Ishikawa (cell line): ENCODE results near the gene EFNA2.
A peak's percentile ranks its signal among the peaks of the same experiment; 100 is the strongest.

Experiments used
- CEBPB ChIP-seq: IDR thresholded peaks from 2 replicates; pipeline ENCODE4 v1.6.1; 2012
- CREB1 ChIP-seq: IDR thresholded peaks from 2 replicates; pipeline ENCODE4 v1.6.1; 2012; ENCODE audit warnings: low read depth
- EGR1 ChIP-seq: IDR thresholded peaks from 2 replicates; pipeline ENCODE4 v1.6.1; 2012
- EP300 ChIP-seq: IDR thresholded peaks from 2 replicates; pipeline ENCODE4 v1.6.1; 2012; ENCODE audit warnings: borderline replicate concordance
- FOXM1 ChIP-seq: IDR thresholded peaks from 2 replicates; pipeline ENCODE4 v1.6.1; 2012; ENCODE audit warnings: low read depth, borderline replicate concordance
- NFIC ChIP-seq: IDR thresholded peaks from 2 replicates; pipeline ENCODE4 v1.6.1; 2012
- RAD21 ChIP-seq: IDR thresholded peaks from 2 replicates; pipeline ENCODE4 v1.6.1; 2012; ENCODE audit warnings: low read depth
- TAF1 ChIP-seq: IDR thresholded peaks from 2 replicates; pipeline ENCODE4 v1.6.1; 2012; ENCODE audit warnings: low read depth, mild to moderate bottlenecking
- TCF12 ChIP-seq: IDR thresholded peaks from 2 replicates; pipeline ENCODE4 v1.6.1; 2012; ENCODE audit warnings: low read depth
- TEAD4 ChIP-seq: IDR thresholded peaks from 2 replicates; pipeline ENCODE4 v1.6.1; 2012
- YY1 ChIP-seq: IDR thresholded peaks from 2 replicates; pipeline ENCODE4 v1.6.1; 2012; ENCODE audit warnings: low read depth
- ZBTB7A ChIP-seq: IDR thresholded peaks from 2 replicates; pipeline ENCODE4 v1.6.1; 2012; ENCODE audit warnings: low read depth
- TF ChIP-seq, protein P1 (sequence below): IDR thresholded peaks from 2 replicates; pipeline ENCODE4 v1.6.1; 2012; ENCODE audit warnings: low read depth, mild to moderate bottlenecking
- TF ChIP-seq, protein P2 (sequence below): IDR thresholded peaks from 2 replicates; pipeline ENCODE4 v1.6.1; 2012
- TF ChIP-seq, protein P3 (sequence below): IDR thresholded peaks from 2 replicates; pipeline ENCODE4 v1.6.1; 2012

EFNA2 gene

DNA sequence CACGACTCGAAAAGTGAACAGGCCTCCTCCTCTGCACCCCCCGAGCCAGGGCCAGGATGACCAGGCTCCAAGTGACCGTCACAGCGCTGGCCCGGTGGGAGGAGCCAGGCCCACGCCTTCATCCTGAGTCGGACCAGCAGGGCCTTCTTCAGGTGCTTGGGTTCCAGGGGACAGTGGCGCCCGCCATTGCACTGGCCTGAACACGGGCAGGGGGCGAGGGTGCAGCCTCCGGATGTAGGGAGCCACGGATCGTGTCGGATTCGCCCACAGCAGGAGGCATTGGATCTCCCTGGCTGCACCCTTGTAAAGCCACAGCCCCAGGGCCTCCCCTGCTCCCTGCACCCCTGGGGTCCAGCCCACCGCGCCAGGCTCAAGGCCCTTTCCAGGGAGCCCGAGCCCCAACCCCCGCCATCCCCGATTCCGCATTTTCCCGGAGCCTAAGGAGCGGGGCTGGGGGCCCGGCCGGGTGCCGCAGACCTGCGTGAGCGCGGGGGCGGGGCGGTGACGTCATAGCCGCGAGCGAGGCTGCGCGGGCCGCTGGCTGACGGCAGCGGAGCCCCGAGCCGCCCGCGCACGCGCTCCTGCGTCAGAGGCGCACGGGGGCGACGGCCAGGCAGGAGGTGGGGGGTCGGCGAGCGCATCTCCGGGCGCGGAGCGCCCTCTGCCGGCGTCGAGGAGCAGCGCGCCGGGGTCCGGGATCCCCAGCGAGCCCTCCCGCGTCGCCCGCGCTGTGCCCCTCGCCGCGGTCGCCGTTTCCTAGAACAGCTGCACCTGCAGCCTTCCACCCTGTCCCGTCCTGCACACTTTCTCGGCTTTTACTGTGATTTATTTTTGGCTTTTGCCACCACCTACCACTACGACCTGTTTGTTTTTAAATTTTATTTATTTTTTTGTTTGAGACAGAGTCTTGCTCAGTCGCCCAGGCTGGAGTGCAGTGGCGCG, 45.6 kb upstream of the EFNA2 start:
- TF ChIP-seq CREB1, result peak; percentile 85
- peak; percentile 40; the same call in 1 of the 2 replicates for TF ChIP-seq TCF12
- TF ChIP-seq CEBPB, result no peak
- peak; percentile 94 for TF ChIP-seq ZBTB7A
- TF ChIP-seq FOXM1, result no peak
- peak; percentile 78 for TF ChIP-seq EGR1
- no peak for TF ChIP-seq NFIC
- TF ChIP-seq EP300, result no peak
- TF ChIP-seq YY1, result no peak
- TF ChIP-seq, protein P1, sequence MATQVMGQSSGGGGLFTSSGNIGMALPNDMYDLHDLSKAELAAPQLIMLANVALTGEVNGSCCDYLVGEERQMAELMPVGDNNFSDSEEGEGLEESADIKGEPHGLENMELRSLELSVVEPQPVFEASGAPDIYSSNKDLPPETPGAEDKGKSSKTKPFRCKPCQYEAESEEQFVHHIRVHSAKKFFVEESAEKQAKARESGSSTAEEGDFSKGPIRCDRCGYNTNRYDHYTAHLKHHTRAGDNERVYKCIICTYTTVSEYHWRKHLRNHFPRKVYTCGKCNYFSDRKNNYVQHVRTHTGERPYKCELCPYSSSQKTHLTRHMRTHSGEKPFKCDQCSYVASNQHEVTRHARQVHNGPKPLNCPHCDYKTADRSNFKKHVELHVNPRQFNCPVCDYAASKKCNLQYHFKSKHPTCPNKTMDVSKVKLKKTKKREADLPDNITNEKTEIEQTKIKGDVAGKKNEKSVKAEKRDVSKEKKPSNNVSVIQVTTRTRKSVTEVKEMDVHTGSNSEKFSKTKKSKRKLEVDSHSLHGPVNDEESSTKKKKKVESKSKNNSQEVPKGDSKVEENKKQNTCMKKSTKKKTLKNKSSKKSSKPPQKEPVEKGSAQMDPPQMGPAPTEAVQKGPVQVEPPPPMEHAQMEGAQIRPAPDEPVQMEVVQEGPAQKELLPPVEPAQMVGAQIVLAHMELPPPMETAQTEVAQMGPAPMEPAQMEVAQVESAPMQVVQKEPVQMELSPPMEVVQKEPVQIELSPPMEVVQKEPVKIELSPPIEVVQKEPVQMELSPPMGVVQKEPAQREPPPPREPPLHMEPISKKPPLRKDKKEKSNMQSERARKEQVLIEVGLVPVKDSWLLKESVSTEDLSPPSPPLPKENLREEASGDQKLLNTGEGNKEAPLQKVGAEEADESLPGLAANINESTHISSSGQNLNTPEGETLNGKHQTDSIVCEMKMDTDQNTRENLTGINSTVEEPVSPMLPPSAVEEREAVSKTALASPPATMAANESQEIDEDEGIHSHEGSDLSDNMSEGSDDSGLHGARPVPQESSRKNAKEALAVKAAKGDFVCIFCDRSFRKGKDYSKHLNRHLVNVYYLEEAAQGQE, result no peak
- TF ChIP-seq TEAD4, result no peak
- TF ChIP-seq, protein P2, sequence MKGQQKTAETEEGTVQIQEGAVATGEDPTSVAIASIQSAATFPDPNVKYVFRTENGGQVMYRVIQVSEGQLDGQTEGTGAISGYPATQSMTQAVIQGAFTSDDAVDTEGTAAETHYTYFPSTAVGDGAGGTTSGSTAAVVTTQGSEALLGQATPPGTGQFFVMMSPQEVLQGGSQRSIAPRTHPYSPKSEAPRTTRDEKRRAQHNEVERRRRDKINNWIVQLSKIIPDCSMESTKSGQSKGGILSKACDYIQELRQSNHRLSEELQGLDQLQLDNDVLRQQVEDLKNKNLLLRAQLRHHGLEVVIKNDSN, result no peak
- TF ChIP-seq, protein P3, sequence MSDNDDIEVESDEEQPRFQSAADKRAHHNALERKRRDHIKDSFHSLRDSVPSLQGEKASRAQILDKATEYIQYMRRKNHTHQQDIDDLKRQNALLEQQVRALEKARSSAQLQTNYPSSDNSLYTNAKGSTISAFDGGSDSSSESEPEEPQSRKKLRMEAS, result peak; percentile 41; the same call in 1 of the 2 replicates
- peak; percentile 76; the same call in 1 of the 2 replicates for TF ChIP-seq RAD21
- TF ChIP-seq TAF1, result peak; percentile 25; the same call in 1 of the 2 replicates

DNA sequence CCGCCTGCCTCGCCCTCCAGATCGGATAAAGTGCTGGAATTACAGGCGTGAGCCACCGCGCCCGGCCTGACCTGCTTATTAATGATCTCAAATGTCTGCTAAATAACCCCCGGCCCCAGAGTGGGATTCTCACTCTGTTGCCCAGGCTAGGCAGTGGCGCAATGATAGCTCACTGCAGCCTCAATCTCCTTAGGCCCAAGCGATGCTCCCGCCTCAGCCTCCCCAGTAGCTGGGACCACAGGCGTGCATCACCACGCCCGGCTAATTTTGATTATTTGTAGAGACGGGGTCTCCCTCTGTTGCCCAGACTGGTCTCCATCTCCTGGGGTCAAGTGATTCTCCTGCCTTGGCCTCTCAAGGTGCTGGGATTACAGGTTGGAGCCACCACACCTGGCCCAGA, 44.7 kb upstream of the EFNA2 start:
- TF ChIP-seq, protein P1, result no peak
- no peak for TF ChIP-seq RAD21
- no peak for TF ChIP-seq CREB1
- TF ChIP-seq, protein P3, result no peak
- TF ChIP-seq FOXM1, result no peak
- TF ChIP-seq YY1, result no peak
- TF ChIP-seq EP300, result no peak
- TF ChIP-seq NFIC, result no peak
- TF ChIP-seq, protein P2, result no peak
- no peak for TF ChIP-seq ZBTB7A

DNA sequence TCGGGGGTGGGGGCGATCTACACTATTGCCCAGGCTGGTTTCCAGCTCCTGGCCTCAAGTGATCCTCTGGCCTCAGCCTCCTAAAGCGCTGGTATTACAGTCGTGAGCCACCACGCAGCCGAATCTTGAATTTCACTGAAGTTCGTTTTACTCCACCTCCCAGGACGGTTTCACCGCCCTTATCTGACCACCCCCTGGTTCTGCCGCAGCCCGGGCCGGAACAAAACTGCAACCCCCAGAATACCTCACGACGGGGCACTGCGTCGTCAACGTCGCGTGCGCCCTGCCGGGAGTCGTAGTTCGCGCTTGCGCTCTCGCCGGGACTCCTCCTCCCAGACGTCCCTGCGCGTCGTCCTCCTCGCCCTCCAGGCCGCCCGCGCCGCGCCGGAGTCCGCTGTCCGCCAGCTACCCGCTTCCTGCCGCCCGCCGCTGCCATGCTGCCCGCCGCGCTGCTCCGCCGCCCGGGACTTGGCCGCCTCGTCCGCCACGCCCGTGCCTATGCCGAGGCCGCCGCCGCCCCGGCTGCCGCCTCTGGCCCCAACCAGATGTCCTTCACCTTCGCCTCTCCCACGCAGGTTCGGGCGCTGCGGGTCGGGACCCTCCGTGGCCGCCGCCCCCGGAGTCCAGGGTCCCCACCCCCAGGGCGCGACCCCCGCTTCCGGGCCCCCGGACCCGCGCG, 44.1 kb upstream of the EFNA2 start, which contains the start of gene ATP5F1D:
Gene ATP5F1D (plus strand): TSS at position 335 of the 679 bp plus-strand sequence. CDS start 100 bp downstream, at position 435.
- no peak for TF ChIP-seq TEAD4
- TF ChIP-seq EP300, result no peak
- peak; percentile 76 for TF ChIP-seq YY1
- TF ChIP-seq TCF12, result peak; percentile 67; the same call in 1 of the 2 replicates
- no peak for TF ChIP-seq CEBPB
- no peak for TF ChIP-seq RAD21
- TF ChIP-seq, protein P2, result peak; percentile 45; the same call in 1 of the 2 replicates
- TF ChIP-seq CREB1, result peak; percentile 80
- TF ChIP-seq, protein P1, result no peak
- no peak for TF ChIP-seq NFIC
- TF ChIP-seq EGR1, result no peak
- TF ChIP-seq, protein P3, result peak; percentile 61; the same call in 1 of the 2 replicates
- TF ChIP-seq TAF1, result peak; percentile 76; the same call in 1 of the 2 replicates
- TF ChIP-seq ZBTB7A, result peak; percentile 59; the same call in 1 of the 2 replicates
- no peak for TF ChIP-seq FOXM1
